ENCODE measurements around the gene FGD2.

DNA sequence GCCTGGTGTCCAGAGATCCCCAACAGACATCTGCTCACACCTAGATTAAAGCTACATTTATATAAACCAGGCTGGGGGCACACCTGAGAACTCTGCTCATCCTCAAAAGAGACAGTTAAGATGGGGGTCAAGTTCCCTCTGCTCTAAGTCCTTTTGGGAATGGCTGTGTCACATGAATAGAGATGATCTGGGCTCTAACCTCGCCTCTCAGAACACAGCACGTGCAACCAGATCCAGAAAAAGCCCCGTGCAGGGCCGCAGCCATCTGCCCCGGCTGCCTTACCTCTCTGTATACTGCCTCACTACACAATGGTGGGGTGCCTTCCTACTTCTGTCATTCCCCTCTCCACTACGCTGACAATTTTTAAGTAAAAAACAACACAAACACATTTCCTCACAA, 25.3 kb upstream of the FGD2 start:
- TF ChIP-seq POLR2A (IDR thresholded peaks at IDR 0.05; ENCODE audit: control extremely low read depth in 1 of 2, low read depth in 2 of 2, low read length in 2 of 2) (no peak), TAF1 (IDR thresholded peaks at IDR 0.05; ENCODE audit: low read depth, low read length) (no peak)
- TF ChIP-seq, protein P1, sequence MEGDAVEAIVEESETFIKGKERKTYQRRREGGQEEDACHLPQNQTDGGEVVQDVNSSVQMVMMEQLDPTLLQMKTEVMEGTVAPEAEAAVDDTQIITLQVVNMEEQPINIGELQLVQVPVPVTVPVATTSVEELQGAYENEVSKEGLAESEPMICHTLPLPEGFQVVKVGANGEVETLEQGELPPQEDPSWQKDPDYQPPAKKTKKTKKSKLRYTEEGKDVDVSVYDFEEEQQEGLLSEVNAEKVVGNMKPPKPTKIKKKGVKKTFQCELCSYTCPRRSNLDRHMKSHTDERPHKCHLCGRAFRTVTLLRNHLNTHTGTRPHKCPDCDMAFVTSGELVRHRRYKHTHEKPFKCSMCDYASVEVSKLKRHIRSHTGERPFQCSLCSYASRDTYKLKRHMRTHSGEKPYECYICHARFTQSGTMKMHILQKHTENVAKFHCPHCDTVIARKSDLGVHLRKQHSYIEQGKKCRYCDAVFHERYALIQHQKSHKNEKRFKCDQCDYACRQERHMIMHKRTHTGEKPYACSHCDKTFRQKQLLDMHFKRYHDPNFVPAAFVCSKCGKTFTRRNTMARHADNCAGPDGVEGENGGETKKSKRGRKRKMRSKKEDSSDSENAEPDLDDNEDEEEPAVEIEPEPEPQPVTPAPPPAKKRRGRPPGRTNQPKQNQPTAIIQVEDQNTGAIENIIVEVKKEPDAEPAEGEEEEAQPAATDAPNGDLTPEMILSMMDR (IDR thresholded peaks at IDR 0.05; ENCODE audit: control extremely low read depth in 1 of 3, insufficient read depth in 1 of 3, low read depth in 1 of 3, low read length in 3 of 3), result no peak
- TF ChIP-seq, protein P2, sequence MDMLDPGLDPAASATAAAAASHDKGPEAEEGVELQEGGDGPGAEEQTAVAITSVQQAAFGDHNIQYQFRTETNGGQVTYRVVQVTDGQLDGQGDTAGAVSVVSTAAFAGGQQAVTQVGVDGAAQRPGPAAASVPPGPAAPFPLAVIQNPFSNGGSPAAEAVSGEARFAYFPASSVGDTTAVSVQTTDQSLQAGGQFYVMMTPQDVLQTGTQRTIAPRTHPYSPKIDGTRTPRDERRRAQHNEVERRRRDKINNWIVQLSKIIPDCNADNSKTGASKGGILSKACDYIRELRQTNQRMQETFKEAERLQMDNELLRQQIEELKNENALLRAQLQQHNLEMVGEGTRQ (IDR thresholded peaks at IDR 0.05; ENCODE audit: low read length), result no peak

Measured in H1 (cell line).